Left colon (tissue), 2 donors: ENCODE data around the gene AGPAT4. TPM values are rescaled to one million over a fixed set of nuclear protein-coding genes. Genes with fewer than 3 reads are reported as not detected.

ENCODE experiments used
- ATAC-seq: fragments of 200-7000 bp; cut with Tn5 transposase; one replicate; pipeline ENCODE4 v1.9.1; 2020; ENCODE audit warnings: mild to moderate bottlenecking, moderate library complexity
- DNase-seq, 2 donors: peaks; one replicate each; pipeline ENCODE4 v3.0.0-alpha.2; 2020
- intact Hi-C, 2 donors: fragments of 100-400 bp; cut with DNase I in 1 of 2; cut with micrococcal nuclease in 1 of 2; formaldehyde crosslinking; loops; one replicate each; pipeline versions ENCODE4 v1.11.2 to v1.14.0; 2022; cut with DNase I, micrococcal nuclease
- total RNA-seq, 2 donors: library from RNA; stranded (reverse); fragmentation: NEBNext Ultra II Directional; extraction: Animal tissue kit (Norgen Biotek cat#: 25700); gene quantifications; one replicate each; pipeline ENCODE4 v1.2.1, GENCODE V29; 2021
- donor health status: DM: no; HTN: no; CAD: no.
- donor health status: DM: yes; HTN: yes; CAD: no.

The AGPAT4 gene
- total RNA-seq, 2 donors from 2014 or later: 9.5 to 9.8 TPM

GRCh38 chr6:161264181-161264580 lies 9.7 kb downstream of the AGPAT4 start:
- intact Hi-C loops: no loop called here
- DNase-seq: no peak
- ATAC-seq: no peak

- no peak for ATAC-seq
- intact Hi-C loops: no loop called here
- DNase-seq: no peak
Measured at GRCh38 chr6:161261816-161262215, 12.0 kb downstream of the AGPAT4 start.

DNA sequence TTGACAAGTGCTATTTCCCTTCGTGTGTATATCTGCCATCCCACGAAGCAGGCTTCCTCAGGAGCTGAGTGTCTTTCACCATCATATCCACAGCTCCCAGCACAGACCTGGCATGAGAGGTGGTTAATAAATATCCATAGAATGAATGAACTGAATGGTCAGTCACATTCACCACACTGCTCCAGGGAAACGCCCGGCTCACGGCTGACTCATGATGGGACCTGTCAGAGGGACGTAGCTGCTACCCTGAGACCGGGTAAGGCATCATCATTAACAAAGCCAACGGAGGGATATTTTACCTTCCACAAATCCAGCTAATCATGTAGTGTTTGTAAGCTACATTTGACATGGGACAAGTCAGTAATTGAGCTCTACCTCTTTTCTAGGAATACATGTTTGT lies 12.5 kb downstream of the AGPAT4 start:
- intact Hi-C loops: no loop called here

GRCh38 chr6:161259302-161259701 lies 14.6 kb downstream of the AGPAT4 start:
- intact Hi-C loops: no loop called here
- ATAC-seq: no peak
- DNase-seq: no peak

More for the DNA sequence above, 12.5 kb downstream of the AGPAT4 start:
- no peak for DNase-seq
- no peak for ATAC-seq

DNA sequence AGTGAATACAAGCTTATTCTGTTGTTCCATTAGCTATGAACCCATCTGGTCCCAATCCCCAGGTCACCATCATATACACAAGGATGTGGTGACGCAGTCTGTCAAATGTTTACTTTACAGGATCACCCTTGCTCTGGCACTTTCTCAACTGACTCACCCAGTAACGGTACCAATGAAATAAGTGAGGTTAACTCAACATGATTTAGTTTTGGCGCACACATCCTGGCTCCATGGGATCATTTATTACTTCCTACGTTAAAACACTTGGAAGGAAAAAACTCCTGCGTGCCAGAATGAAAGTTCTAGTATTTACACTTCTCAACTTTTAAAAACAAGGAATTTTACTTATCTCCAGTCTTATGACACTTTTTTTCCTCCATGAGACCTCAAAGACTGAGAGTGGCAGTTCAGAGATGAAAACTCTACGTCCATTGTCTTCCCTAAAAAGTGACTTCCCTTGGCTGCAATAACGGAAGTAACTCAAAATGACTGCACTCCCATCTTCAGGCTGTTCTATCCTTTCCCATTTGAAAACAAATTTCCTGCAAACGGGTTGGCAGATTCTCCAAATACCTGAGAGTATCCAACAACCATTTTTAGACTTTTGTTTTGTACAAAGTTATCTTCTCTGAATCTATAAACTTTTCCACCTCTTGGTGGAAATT lies 15.9 kb downstream of the AGPAT4 start:
- ATAC-seq (peak; percentile 32), DNase-seq (peak in 1 of 2 donors; percentile 42)
- intact Hi-C loops: no loop called here

GRCh38 chr6:161256407-161256806 lies 17.5 kb downstream of the AGPAT4 start:
- intact Hi-C loops: no loop called here

DNA sequence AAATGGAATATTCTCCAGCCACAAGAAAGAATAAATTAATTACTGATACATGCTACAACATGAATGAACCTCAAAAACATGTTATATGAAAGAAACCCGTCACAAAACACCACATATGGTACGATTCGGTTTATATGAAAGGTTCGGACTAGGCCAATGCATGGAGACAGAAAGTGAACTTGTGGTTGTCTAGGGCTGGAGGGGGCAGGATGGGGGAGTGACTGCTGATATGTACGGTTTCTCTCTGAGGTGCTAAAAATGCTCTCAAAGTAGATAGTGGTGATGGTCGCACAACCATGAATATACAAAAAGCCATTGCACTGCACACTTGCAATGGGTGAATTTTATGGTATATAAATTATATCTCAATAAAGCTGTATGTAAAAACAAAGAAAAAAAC lies 18.3 kb downstream of the AGPAT4 start:
- DNase-seq (no peak), ATAC-seq (no peak)
- intact Hi-C loops: no loop called here

More at GRCh38 chr6:161256407-161256806, 17.5 kb downstream of the AGPAT4 start:
- DNase-seq: no peak
- ATAC-seq: no peak

- DNase-seq: no peak
- intact Hi-C loops: no loop called here
- no peak for ATAC-seq
Measured at GRCh38 chr6:161254464-161255253, 19.2 kb downstream of the AGPAT4 start.

DNA sequence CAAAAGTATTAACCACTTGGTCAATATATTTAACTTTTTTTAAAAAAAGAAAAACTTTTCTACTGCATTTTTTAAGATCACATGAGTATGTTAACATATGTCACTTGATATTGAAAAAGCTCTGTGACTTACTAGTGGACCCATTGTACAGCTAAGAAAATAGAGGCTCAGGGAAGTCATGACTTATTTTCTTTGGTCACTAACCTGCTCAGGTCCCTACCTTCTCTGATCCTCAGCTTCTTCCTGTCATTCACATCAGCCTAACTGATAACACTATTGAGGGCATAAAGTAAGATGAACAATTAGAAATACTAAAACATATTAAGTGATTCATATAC lies 19.8 kb downstream of the AGPAT4 start:
- DNase-seq (no peak), ATAC-seq (no peak)
- intact Hi-C loops: no loop called here

DNA sequence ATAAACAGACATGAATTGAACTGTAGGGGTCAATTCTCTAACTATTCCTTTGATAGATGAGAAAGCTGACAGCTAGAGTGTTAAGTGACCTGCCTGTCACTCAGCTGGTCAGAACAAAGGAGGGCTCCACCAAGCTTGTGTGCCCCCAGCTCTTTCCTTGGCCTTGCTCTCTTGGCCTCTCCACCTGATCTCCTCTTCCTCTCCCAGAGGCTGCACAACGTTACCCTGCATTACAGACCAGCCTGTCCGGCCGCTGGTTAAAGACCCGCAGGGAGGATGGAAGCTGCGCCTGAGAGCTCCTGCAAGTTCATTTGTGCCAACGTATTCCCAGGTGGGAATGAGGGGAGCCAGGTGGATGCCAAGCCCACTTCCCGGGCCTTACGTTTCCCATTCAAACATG lies 22.5 kb downstream of the AGPAT4 start:
- DNase-seq (no peak), ATAC-seq (no peak)
- intact Hi-C loops: no loop called here

- DNase-seq (no peak), ATAC-seq (no peak)
- intact Hi-C loops: no loop called here
Measured at GRCh38 chr6:161249327-161249726, 24.5 kb downstream of the AGPAT4 start.

DNA sequence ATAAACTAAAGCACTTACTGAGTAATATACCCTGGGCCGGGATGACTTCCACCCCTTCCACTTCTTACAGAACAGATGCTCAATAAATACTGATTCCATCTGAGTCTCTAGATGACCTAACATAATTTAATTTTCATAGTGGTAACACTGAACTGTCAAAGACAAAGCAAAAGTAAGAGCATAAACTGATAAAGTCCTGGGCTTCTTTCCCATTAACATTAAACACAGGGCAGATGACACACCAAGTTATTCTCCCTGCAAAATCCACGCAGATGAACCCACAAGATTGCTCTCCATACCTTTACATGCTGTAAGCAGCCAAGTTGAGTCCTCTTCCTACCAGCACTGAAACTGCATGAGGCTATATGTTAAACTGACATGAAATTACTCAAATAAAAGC lies 27.1 kb downstream of the AGPAT4 start:
- intact Hi-C loops: no loop called here
- ATAC-seq (no peak), DNase-seq (no peak)

- ATAC-seq (no peak), DNase-seq (no peak)
- intact Hi-C loops: no loop called here
Measured at GRCh38 chr6:161245363-161245762, 28.5 kb downstream of the AGPAT4 start.

GRCh38 chr6:161244725-161245124 lies 29.1 kb downstream of the AGPAT4 start:
- DNase-seq (no peak), ATAC-seq (no peak)
- intact Hi-C loops: no loop called here

DNA sequence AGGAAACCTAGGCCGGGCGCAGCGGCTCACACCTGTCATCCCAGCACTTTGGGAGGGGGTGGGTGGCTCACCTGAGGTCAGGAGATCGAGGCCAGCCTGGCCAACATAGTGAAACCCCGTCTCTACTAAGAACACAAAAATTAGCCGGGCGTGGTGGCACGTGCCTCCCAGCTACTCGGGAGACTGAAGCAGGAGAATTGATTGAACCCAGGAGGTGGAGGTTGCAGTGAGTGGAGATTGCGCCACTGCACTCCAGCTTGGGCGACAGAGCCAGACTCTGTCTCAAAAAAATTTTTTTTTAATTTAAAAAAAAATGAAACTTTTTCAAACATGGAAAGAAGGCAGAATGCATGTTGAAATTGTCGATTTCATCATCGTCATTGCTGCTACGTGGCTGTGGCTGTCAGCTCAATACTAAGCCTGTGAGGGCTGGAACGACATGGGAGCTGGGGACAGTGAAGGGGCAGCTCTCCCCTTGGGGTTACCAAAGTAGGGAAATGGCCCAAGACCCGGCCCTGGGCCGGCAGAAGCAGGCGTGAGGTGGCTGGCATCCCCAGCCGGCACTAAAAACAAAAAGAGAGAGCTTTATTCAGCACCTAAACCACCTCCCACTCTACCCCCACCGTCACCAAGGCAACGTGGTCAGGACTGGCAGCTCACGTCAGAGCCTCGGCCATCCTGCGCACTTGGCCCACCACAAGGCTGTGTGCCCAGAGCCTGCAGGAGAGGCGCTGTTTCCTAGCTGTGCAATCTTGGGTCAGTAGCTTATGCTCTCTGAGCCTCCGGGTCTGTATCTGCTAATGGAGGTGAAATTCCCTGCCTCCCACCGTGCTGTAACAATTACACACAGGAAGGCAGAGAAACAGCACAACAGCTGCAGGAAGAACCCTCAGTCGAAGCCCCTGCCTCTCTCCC lies 30.8 kb downstream of the AGPAT4 start:
- ATAC-seq (no peak), DNase-seq (no peak)

GRCh38 chr6:161242113-161242512 lies 31.7 kb downstream of the AGPAT4 start:
- no peak for ATAC-seq
- intact Hi-C loops: no loop called here

More for the DNA sequence above, 30.8 kb downstream of the AGPAT4 start:
- intact Hi-C loops: no loop called here

DNA sequence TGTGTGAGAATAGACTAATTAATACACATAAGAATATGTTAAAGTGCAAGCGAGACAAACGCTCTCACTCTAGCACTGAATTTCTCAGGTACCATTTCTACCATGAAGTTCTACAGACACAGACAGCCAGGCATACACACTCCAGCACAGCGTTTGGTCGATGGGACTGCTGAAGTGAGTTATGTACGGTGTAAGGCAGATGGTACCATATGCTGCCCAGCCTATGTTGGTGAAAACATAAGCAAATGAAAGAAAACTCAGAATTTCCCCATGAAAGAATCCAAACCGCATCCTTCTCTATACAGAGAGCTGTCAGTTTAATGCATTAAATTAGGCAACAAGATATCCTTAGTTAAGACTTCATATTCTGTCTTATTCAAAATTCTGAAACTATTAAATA lies 34.9 kb downstream of the AGPAT4 start:
- no peak for DNase-seq
- no peak for ATAC-seq
- intact Hi-C loops: no loop called here

More at GRCh38 chr6:161242113-161242512, 31.7 kb downstream of the AGPAT4 start:
- no peak for DNase-seq

- DNase-seq (no peak), ATAC-seq (no peak)
- intact Hi-C loops: no loop called here
Measured at GRCh38 chr6:161238500-161238899, 35.4 kb downstream of the AGPAT4 start.

- DNase-seq (no peak), ATAC-seq (no peak)
- intact Hi-C loops: no loop called here
Measured at GRCh38 chr6:161238081-161238480, 35.8 kb downstream of the AGPAT4 start.

GRCh38 chr6:161237176-161237575 lies 36.7 kb downstream of the AGPAT4 start:
- ATAC-seq (no peak), DNase-seq (no peak)
- intact Hi-C loops: no loop called here
